GM19468 (cell line): ENCODE data around the gene TRIM44.

Experiments used
- ATAC-seq: cut with Tn5 transposase; IDR thresholded peaks from one replicate; pipeline ENCODE4 v1.9.1; 2021; ENCODE audit warnings: mild to moderate bottlenecking, moderate library complexity, moderate number of reproducible peaks; ENCODE audit not compliant: unreplicated experiment; ENCODE audit errors: extremely low read depth

The TRIM44 gene

GRCh38 chr11:35662649-35663407, at the start of gene TRIM44:
TRIM44 (plus strand) TSS chr11:35662775; CDS start chr11:35663112, 337 bp downstream.
- ATAC-seq: peak; percentile 89

DNA sequence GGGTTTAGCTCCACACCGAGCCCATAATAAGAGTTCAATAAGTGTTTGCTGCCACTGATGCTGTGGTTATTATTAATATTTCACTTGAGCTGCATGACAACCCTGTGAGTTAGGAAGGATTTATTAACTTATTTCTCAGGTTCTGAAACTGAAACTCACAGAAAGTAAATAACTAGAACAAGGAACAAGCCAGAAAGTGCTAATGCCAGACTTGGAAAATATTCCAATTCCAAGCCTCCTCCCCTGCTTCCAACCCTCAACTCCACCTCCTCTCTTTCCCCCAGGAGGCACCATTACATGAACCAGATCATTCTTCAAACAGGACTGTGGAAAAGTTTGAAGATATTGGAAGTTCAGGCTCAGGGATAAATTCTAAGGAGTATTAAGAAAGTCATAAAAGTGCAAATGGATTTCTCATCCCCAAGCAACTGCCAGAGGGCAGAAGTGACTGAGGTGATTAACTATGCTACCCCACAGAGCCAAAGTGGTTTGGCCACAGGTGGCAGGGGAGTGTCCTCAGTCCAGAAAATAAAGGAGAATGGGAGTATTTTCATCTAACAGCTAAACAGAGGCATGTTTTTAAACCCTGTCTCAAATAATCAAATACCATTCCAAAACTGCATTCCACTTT, 47.5 kb upstream of the TRIM44 start:
- no peak for ATAC-seq

DNA sequence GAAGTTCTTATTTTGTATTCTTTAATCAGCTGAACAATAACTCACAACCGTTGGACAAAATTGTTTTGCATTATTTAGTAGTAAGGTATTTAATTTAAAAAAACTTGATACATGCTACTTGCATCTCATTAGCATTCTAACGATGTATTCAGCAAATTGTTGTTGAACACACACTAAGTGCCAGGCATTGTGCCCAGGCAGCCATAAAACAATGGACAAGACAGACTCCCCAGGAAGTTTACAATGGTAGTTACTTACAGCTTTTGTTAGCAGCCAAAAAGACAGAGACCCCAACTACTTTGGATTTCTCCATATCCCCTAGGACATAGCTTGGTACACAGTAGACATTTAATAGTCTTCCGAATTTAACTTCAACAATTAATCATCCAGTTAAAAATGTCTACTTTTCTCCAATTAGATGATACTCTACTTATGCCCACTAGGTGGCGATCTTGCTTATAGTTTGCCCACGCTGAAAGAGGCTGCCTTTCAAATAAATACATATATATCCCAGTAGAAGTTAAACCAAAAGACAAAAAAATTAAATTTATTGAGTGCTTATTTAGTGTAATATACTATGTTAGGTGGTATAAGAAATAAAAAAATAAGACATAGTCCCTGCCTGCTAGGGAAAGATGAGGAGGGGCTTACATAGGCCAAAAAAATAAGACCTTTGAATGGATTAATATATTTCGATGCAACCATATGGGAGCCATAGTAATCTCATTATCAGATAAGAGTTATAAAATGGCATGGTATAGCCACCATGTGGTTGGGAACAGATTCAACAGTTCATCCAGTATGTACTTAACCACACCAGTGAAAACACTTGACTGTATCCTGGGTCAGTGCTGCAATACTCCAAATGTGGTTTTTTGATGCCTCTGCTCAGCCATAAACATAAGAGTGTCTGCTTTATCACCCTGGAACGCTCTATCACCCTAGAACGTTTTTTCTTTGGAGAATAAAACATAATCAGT, 46.4 kb upstream of the TRIM44 start:
- no peak for ATAC-seq

GRCh38 chr11:35617316-35617686, 45.3 kb upstream of the TRIM44 start:
- no peak for ATAC-seq

DNA sequence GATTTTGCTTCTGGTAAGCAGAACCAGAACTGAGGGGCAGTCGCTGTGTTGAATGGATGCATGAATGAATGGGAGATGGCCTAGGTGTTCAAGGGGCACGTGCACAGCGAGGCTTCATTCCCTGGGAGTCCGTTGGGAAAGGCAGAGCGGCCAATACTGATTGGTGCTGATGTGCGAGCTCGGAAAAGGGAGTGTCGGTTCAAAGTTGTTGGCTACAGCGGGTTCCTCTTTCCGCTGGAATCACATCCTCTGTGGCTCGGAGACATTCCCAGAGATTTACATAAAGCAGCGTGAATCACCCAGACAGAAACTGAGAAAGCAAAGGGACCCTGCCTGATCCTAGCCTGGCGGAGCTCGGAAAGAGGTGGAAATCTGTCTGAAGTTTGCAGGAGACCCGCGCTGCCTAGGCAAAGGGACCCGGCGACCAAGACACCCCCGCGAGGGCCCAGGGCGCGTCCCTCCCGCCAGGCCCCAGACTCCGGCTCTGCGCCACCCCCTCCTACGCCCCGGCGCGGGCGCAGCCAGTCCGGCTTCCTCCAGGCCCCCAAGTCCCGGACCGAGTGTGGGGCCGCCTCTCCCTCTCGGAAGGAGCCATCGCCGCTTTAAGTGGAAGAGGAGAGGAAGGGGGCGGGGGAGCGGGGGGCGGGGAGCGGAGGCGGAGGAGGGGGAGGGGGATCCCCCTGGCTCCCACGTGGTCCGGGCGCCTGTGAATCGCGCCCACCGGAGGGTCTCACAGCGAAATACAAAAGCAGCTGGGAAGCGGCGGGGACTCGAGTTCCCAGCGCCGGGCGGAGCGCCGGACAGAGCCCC, 44.7 kb upstream of the TRIM44 start, which contains the start of gene FJX1:
Gene FJX1, plus strand, starts transcription at position 774 of the 810 bp plus-strand sequence. CDS start 177 bp downstream, outside the sequence.
- ATAC-seq: no peak

DNA sequence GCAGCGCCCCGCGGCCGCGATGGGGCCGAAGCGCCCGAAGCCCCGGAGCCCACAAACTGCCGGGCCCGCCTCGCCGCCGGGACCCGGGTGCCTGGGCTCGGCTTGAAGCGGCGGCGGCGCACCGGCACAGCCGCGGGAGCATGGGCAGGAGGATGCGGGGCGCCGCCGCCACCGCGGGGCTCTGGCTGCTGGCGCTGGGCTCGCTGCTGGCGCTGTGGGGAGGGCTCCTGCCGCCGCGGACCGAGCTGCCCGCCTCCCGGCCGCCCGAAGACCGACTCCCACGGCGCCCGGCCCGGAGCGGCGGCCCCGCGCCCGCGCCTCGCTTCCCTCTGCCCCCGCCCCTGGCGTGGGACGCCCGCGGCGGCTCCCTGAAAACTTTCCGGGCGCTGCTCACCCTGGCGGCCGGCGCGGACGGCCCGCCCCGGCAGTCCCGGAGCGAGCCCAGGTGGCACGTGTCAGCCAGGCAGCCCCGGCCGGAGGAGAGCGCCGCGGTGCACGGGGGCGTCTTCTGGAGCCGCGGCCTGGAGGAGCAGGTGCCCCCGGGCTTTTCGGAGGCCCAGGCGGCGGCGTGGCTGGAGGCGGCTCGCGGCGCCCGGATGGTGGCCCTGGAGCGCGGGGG, 44.0 kb upstream of the TRIM44 start:
- no peak for ATAC-seq

- ATAC-seq: no peak
Measured at GRCh38 chr11:35619116-35619854, 43.3 kb upstream of the TRIM44 start.

GRCh38 chr11:35619855-35620640, 42.5 kb upstream of the TRIM44 start:
- no peak for ATAC-seq

DNA sequence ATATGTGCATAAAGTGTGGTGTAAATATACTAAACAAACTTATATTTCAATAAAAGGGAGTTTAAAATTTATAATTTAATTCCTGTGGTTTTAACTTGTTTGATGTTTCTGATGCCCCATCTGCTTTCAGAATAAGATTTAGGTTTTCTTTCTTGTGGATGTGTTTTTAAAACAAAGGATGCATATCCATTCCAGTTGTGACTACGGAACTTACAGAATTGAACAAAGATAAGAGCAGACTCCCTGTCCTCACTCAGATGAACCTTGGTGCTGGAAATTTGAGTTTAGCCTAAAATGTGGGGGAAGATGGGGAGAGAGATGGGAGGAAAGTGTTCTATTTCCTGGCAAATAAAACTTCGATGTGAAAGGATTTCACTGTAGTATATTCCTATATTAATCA, 41.8 kb upstream of the TRIM44 start:
- ATAC-seq: no peak

- ATAC-seq: no peak
Measured at GRCh38 chr11:35621620-35622019, 41.0 kb upstream of the TRIM44 start.

GRCh38 chr11:35622070-35622469, 40.5 kb upstream of the TRIM44 start:
- ATAC-seq: no peak

DNA sequence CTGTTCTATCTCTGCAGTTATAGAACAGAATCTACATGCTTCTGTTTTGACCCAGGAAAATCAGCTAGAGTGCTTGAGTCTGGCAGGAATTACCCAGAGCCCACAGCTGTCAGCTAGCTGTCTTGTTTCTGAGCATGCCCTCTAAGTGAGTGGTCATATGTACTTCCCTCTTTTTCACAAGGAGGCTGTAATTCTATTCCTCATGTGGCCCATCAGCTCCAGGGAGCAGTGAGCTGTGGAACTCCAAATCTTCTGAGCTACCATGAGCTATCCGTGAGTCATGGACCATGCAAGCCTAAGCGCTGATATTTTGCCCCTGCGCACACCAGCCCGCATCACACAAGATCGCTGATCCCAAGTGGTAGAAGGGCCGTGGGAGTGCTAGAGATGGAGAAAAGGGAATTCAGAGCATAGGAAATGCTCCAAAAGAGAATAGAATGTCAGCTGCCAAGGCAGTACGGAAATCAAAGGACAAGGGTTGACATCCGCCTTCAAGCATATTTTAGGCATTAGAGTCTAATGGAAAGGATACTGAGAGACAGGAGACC, 38.9 kb upstream of the TRIM44 start:
- ATAC-seq: no peak

DNA sequence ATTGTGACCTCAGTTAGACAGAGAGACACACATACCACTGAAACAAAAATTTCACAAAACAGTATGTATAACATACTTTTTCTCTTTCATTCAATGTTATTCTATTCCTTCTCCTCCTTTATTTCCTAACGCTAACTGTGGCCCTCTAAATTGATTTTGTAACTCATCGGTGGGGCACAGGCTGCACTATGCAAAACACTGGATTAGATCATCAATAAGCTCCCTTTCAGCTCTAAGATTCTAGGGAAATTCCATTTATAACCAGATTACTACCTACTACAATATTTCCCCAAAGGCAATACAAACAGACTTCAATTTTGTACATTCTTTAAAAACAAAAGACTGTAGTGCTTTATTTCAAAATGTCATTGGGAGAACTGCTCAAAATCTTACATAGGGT, 38.3 kb upstream of the TRIM44 start:
- ATAC-seq: no peak

DNA sequence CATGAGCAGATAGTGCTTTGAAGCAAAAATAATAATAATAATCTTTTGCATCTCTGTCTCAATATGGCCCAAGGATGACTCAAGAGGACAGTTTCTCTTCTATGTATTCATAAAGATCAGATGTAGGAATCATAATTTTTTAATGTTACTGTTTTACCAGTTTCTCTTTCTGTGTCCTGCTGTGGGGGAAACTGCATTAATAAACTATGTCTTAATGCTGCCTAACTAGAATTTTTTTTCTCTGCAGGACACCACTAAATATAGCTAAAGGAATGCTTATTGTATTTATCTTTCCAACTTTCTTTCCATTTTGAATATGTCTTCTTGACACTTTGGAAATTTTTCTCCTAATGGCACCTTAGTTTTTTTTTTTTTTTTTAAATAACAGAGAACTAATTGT, 37.8 kb upstream of the TRIM44 start:
- no peak for ATAC-seq

- ATAC-seq: no peak
Measured at GRCh38 chr11:35626501-35626900, 36.1 kb upstream of the TRIM44 start.

DNA sequence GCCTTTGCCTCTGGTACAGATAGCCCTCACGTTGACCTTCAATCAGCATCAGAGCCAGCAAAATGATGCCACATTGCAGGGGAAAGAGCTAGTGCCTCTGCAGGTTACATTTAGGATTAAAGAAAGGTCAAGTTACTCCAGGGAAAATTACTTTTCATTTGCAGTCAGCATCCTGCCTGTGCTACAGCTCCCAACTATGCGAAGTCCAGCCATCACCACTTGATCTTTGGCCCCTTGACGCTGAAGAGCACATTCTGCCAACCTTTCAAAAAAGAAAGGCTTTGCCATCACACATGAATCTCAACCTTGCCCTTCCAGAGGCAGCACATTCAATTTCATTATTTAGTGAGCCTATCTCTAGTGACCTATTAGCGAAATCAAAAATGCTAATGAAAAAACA, 33.1 kb upstream of the TRIM44 start:
- no peak for ATAC-seq

DNA sequence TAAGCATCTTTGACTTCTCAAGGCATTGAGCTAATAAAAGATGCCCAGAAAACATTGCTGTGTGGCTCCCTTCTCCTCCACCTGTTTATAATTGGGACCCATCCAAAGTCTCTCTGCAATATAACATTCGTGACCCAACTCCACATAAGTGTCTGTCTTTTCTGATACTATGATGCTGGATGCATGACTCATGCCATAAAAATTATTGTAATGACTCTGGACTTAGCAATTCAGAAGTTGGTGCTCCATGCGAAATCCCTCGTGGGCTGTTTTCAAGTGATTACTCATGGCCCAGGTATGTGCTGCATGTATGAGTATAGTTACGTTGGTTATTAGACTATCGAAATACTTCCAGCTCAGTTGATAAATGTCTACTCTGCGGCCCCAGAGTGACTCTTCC, 32.7 kb upstream of the TRIM44 start:
- ATAC-seq: no peak

DNA sequence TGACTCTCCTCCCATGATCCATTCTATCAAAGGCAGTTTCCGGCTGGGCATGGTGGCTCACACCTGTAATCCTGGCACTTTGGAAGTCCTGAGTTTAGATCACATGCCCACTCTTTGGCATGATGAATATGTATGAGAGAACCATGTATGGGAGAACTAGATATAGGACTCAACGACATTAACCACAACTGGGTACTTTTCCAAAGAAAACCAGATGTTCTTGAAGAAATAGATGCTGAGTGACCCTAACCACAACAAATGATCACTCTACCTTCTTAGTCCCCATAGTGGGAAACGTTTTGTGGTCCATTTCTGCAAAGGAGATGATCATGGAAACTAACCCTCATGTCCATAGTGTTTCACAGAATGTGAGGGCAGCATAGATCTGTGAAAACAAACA, 30.7 kb upstream of the TRIM44 start:
- no peak for ATAC-seq
